ENCODE results near the gene PCSK5. TPM values are rescaled to one million over a fixed set of nuclear protein-coding genes. Genes with fewer than 3 reads are reported as not detected.

The PCSK5 gene
- total and polyA plus RNA-seq, 2 donors (not counting 3 experiments of a cell fraction or from before 2014, with no cell fraction given) = 2.6 to 4.8 TPM

- dilution Hi-C loops (cut with MboI; ENCODE audit: extremely low pct_ligation_motif_present, low sequenced_read_pairs) = no loop called here
- no TSS peak for BruUV-seq (replicated peaks)
- intact Hi-C loops (cut with micrococcal nuclease) = no loop called here
- Histone ChIP-seq H3K9me3 (replicated peaks; ENCODE audit: control insufficient read depth, insufficient read depth, low read length) (no peaks in the 10 kb centered on the region), H3K4me2 (ENCODE audit: insufficient read depth, low read length) (no peak overlapping the region), H3K4me3 (replicated peaks in 1 of 3; ENCODE audit: insufficient read depth in 1 of 3, low read depth in 1 of 3, low read length in 3 of 3) (no peak overlapping the region), H3K36me3 (ENCODE audit: control insufficient read depth in 2 of 2, extremely low read depth in 1 of 2, insufficient read depth in 2 of 2, low read length in 2 of 2) (no peaks in the 10 kb centered on the region), H3K27ac (ENCODE audit: insufficient read depth, low read depth, low read length) (no peak overlapping the region), H3K4me1 (ENCODE audit: control insufficient read depth, extremely low read depth, insufficient read depth, low read length) (no peaks in the 10 kb centered on the region), H3K9ac (replicated peaks; ENCODE audit: extremely low read depth, insufficient read depth, low read length) (no peak overlapping the region), H2AFZ (ENCODE audit: low read depth, low read length) (no peak overlapping the region), H3K27me3 (ENCODE audit: control insufficient read depth in 2 of 2, insufficient read depth in 2 of 2, low read length in 2 of 2) (no peaks in the 10 kb centered on the region), H3K79me2 (ENCODE audit: control insufficient read depth, insufficient read depth, low read length) (no peaks in the 10 kb centered on the region), H3K9me1 (replicated peaks; ENCODE audit: control insufficient read depth, extremely low read depth, insufficient read depth, low read length) (no peaks in the 10 kb centered on the region), H4K20me1 (replicated peaks; ENCODE audit: control insufficient read depth, extremely low read depth, insufficient read depth, low read length) (no peaks in the 10 kb centered on the region)
- ChIA-PET CTCF (no interaction called here), POLR2A (no interaction called here)
- FAIRE-seq (no peak), DNase-seq (ENCODE audit: low read depth, low spot score) (no peak)
- no peak for TF ChIP-seq FOS (IDR thresholded peaks at IDR 0.05; ENCODE audit: borderline replicate concordance, insufficient read depth, low read length)
- no peak for TF ChIP-seq POLR2A (IDR thresholded peaks at IDR 0.05; ENCODE audit: low read depth, low read length)
- no peak for TF ChIP-seq MAX (IDR thresholded peaks at IDR 0.05; ENCODE audit: insufficient read depth, insufficient read length)
- TF ChIP-seq JUN (IDR thresholded peaks at IDR 0.05; ENCODE audit: borderline replicate concordance, insufficient read depth, insufficient read length, low read depth) = no peak
- TF ChIP-seq MYC (IDR thresholded peaks at IDR 0.05; ENCODE audit: low read depth, low read length) = no peak
- TF ChIP-seq POLR2AphosphoS5 (IDR thresholded peaks at IDR 0.05; ENCODE audit: insufficient read depth, low read depth, low read length) = no peak
- no peak for TF ChIP-seq GATA2 (IDR thresholded peaks at IDR 0.05; ENCODE audit: insufficient read depth, insufficient read length, low read depth, low read length)
Observed at GRCh38 chr9:75845806-75846205, 44.7 kb upstream of the PCSK5 start.

GRCh38 chr9:75847085-75847484 lies 43.4 kb upstream of the PCSK5 start:
- Histone ChIP-seq H3K4me1 (ENCODE audit: control insufficient read depth, extremely low read depth, insufficient read depth, low read length) (no peaks in the 10 kb centered on the region), H3K4me2 (ENCODE audit: insufficient read depth, low read length) (no peak overlapping the region), H3K9ac (replicated peaks; ENCODE audit: extremely low read depth, insufficient read depth, low read length) (no peak overlapping the region), H3K27me3 (ENCODE audit: control insufficient read depth in 2 of 2, insufficient read depth in 2 of 2, low read length in 2 of 2) (no peaks in the 10 kb centered on the region), H3K36me3 (ENCODE audit: control insufficient read depth in 2 of 2, extremely low read depth in 1 of 2, insufficient read depth in 2 of 2, low read length in 2 of 2) (no peaks in the 10 kb centered on the region), H3K79me2 (ENCODE audit: control insufficient read depth, insufficient read depth, low read length) (no peaks in the 10 kb centered on the region), H3K9me3 (replicated peaks; ENCODE audit: control insufficient read depth, insufficient read depth, low read length) (no peaks in the 10 kb centered on the region), H3K9me1 (replicated peaks; ENCODE audit: control insufficient read depth, extremely low read depth, insufficient read depth, low read length) (no peaks in the 10 kb centered on the region), H2AFZ (ENCODE audit: low read depth, low read length) (no peak overlapping the region), H3K4me3 (replicated peaks in 1 of 3; ENCODE audit: insufficient read depth in 1 of 3, low read depth in 1 of 3, low read length in 3 of 3) (no peak overlapping the region), H3K27ac (ENCODE audit: insufficient read depth, low read depth, low read length) (no peak overlapping the region), H4K20me1 (replicated peaks; ENCODE audit: control insufficient read depth, extremely low read depth, insufficient read depth, low read length) (no peaks in the 10 kb centered on the region)
- peak; percentile 2 for DNase-seq (ENCODE audit: low read depth, low spot score)
- TF ChIP-seq POLR2AphosphoS5 (IDR thresholded peaks at IDR 0.05; ENCODE audit: insufficient read depth, low read depth, low read length) (no peak), MYC (IDR thresholded peaks at IDR 0.05; ENCODE audit: low read depth, low read length) (no peak), EZH2 (IDR thresholded peaks at IDR 0.05; ENCODE audit: borderline replicate concordance, low read depth, low read length, severe bottlenecking) (no peak), GATA2 (IDR thresholded peaks at IDR 0.05; ENCODE audit: insufficient read depth, insufficient read length, low read depth, low read length) (no peak), MAX (IDR thresholded peaks at IDR 0.05; ENCODE audit: insufficient read depth, insufficient read length) (no peak), CTCF (IDR thresholded peaks at IDR 0.05; ENCODE audit: extremely low read depth in 1 of 2, insufficient read depth in 1 of 2, low read depth in 1 of 2, low read length in 2 of 2) (no peak), POLR2A (IDR thresholded peaks at IDR 0.05; ENCODE audit: low read depth, low read length) (no peak)
- intact Hi-C loops (cut with micrococcal nuclease) (no loop called here), dilution Hi-C loops (cut with MboI; ENCODE audit: extremely low pct_ligation_motif_present, low sequenced_read_pairs) (no loop called here)
- CTCF ChIA-PET = interaction anchor here (1.4 to 3.0 kb wide), 2 partner anchors 9 to 20 kb away, joined by 3 to 24 read pairs; no protein-coding TSS in a partner anchor
- POLR2A ChIA-PET = no interaction called here
- BruUV-seq (replicated peaks) = no TSS peak
- FAIRE-seq = no peak
